ENCODE measurements around the gene CCDC149. TPM values are rescaled to one million over a fixed set of nuclear protein-coding genes. Genes with fewer than 3 reads are reported as not detected.

The CCDC149 gene
- total RNA-seq, 1 donor from 2014 or later, result 23.2 TPM

- DNase-seq (ENCODE audit: low spot score), result no peak
These were observed 107.3 kb downstream of the CCDC149 start for GRCh38 chr4:24805566-24805965.

DNA sequence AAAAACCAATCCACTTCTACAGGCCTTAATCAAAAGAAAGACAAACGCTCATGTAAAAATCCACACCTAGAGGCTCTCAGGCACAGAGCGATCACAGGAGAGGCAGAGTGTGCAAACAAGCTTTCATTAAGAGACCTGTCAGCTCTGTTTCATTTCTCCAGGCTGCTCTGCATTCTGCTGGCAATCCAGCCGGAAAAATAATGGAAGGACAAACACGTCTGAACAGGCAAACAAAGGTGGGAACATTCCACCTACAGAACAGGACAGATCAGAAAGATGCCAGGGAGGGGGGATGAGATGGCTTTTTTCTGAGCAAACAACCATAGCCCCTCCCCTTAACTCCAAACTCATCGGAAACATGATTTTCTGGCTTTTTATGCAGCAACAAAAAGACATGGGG lies 107.8 kb downstream of the CCDC149 start:
- no peak for DNase-seq (ENCODE audit: low spot score)

GRCh38 chr4:24802648-24803047 lies 110.2 kb downstream of the CCDC149 start:
- DNase-seq (ENCODE audit: low spot score), result no peak

- no peak for DNase-seq (ENCODE audit: low spot score)
These were observed 111.5 kb downstream of the CCDC149 start for GRCh38 chr4:24801136-24801855.

- DNase-seq (ENCODE audit: low spot score), result no peak
These were observed 112.4 kb downstream of the CCDC149 start for GRCh38 chr4:24800325-24800895.

- no peak for DNase-seq (ENCODE audit: low spot score)
These were observed 113.1 kb downstream of the CCDC149 start for GRCh38 chr4:24799544-24800324.

GRCh38 chr4:24799196-24799543 lies 113.7 kb downstream of the CCDC149 start:
- DNase-seq (ENCODE audit: low spot score), result no peak

GRCh38 chr4:24798036-24798610 lies 114.7 kb downstream of the CCDC149 start:
- no peak for DNase-seq (ENCODE audit: low spot score)

DNA sequence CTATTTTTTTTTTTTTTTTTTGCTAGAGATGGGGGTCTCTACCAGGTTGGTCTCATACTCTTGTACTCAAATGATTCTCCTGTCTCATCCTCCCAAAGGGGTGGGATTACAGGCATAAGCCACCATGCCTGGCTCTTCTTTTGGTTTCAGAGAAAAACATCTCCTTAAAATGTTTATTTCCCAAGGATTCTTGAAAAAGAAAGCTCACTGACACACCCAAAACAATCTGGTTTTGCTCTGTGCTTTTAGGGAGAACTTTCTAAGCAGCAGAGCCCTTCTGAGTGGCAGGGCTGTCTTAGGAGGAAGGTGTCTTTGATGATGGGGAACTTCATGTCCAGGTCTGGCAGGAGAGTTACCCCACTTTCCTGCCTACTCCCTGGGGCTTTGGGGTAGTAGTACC lies 116.2 kb downstream of the CCDC149 start:
- no peak for DNase-seq (ENCODE audit: low spot score)

DNA sequence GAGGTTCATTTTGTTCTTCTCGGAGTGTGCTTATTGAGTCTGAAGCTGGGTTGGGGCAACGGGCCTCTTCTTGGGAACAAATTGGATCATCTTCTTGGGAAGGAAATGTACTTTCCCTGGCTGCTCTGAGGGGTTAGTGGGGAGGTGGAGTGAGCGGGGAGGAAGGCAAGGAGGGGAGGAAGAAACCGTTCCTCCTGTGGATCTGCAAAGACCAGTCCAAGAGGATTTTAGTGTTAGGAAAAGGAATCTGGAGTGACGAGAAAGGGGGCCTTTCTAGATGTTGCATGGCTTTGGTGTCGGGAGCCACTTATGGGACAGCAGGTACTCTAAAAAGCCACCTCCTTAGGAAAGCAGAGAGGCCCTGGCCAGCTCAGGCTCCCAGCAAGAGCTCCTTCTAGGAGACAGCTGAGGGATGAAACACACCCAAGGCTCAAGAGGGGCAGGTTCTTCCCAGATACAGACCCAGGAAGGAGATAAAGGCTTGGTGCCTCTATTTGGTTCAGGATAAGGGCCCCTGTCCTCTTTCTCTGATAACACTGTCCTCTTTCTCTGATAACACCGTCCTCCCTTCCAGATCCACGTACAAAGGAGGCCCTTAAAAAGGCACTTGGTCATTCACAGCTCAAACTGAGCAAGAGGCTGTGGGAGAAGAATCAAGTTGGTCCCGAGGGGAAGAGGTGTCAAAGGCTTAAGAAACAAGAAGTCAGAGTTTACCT lies 117.0 kb downstream of the CCDC149 start:
- no peak for DNase-seq (ENCODE audit: low spot score)

- no peak for DNase-seq (ENCODE audit: low spot score)
These were observed 117.8 kb downstream of the CCDC149 start, which contains the start of gene SOD3 for GRCh38 chr4:24794916-24795665. TSS of gene SOD3 (plus strand) at chr4:24795573. CDS start at chr4:24799522, 3,949 bp downstream.

DNA sequence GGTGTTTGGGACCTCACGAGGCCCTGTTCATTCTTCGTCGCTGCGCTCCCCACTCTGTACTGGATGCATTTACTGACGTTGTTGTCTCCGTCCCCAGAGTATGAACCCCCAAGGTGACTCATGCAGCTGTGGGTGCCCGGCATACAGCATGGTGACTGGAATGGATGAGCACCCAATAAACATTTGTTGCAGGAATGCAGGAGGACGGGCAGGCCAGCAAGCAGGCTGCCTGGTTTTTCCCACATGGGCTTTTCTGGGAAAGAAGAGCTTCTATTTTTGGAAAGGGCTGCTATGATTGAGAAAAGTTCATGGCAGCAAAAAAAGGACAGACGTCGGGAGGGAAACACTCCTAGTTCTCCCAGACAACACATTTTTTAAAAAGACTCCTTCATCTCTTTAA lies 118.4 kb downstream of the CCDC149 start:
- DNase-seq (ENCODE audit: low spot score), result no peak

DNA sequence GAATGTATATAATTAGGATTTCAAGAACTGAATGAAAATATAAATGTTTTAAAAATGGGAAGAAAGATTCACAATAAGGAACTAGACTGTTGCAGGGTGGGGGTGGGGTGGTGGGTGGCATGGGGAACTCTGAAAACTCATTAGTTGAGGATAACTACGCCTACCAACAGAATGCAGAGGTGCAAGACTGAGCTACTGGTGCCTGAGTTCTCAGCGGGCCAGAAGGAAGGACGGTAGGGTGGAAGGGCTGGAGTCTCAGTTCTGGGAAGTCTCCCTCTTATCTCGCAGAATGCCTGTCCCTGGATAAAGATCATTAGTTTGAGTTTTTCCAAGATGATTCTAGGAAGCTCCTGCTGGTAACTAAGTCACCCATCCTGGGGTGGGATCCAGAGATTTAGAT lies 118.8 kb downstream of the CCDC149 start:
- DNase-seq (ENCODE audit: low spot score), result no peak

DNA sequence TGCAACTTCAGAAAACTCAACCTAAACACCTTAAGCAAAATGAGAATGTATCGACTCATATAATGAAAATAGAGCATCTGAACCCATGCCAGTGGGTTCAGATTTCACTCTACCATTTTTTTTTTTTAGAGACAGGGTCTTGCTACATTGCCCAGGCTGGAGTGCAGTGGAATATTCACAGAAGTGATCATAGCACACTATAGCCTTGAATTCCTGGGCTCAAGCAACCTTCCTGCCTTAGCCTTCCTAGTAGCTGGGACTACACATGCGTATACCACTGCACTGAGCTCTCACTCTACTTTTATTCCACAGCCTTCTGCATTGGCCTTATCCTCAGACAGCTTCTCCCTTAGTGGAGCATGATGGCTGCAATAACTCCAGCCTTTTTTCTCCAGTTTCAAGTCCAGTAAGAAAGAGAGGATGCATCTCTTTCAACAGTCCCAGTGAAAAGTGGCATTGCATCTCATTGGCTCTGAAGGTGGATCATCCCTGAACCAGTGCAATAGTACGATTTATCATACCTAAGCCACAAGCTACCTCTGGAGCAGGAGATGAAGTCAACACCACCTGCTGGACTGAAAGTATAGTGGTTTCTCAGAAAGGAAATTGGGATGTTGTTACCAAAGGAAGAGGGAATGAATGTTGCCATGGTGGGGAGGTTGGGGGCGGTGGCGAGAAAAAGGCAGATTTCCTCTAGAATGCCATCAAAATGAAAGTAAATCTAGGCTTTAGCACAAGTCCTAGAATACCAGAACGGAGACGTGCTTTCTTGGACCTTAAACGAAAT lies 119.4 kb downstream of the CCDC149 start:
- DNase-seq (ENCODE audit: low spot score), result no peak

GRCh38 chr4:24792552-24792951 lies 120.3 kb downstream of the CCDC149 start:
- no peak for DNase-seq (ENCODE audit: low spot score)

DNA sequence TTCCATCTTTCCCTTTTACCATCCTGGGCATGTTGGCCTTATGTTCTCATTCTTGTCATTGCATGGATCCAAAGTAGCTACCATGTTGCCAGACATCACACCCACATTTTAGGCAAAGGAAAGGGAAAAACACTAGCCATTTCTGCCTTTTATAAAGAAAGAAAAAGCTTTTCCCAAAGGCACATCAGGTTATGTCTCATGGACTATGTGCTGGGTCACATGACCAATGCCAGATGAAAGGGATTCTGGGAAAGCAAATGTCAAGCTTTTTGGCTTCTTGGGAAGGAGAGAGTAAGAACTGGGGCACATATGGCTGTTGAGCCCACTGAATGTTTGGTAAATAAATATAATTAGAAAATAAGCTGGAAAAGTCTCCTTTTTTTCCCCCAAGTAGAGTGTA lies 121.8 kb downstream of the CCDC149 start:
- DNase-seq (ENCODE audit: low spot score), result no peak

GRCh38 chr4:24783506-24783905 lies 129.3 kb downstream of the CCDC149 start:
- DNase-seq (ENCODE audit: low spot score), result no peak

DNA sequence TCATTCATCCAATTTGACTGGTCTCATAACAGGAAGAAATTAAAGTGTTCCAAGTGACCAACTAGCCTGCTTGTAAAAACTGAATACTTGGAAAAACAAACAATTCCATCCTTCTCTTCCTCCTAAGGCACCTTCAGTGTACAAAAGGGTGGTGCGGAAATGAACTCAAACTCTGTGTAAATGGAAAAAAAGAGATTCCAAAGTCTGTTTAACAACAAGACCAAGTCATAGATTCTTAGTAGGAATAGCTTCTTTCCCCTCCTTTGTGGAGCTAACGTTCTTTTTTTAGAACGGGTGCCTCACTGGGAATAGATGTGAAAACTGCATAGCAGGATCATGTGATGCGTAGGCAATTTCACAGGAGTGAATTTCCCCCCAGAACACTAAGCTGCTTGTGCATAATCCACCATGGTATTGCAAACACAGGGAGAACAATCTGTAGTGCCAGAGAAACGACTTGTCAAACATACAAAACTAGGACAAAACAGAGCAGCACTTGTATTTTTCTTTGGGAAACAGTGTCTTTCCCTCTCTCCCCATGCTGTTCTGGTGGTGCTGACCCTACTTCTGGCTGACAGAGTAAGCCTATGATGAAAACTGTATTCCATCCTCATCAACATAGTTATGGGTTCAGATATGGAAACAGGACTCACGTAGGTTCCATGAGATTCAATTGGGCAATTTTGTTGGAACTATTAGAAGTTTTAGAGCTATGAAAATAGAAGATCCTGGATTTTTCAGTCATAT lies 130.7 kb downstream of the CCDC149 start:
- no peak for DNase-seq (ENCODE audit: low spot score)

- no peak for DNase-seq (ENCODE audit: low spot score)
These were observed 131.8 kb downstream of the CCDC149 start for GRCh38 chr4:24780936-24781495.
